GM18951 (cell line): Measurements from ENCODE around the gene RAD52.
"Not testable (repeated sequence)": the region's sequence is repeated elsewhere in the genome, so short reads cannot be mapped to it uniquely, and the experiment has no call there.

ENCODE experiments used
- POLR2A ChIP-seq: IDR thresholded peaks from 4 replicates; pipeline ENCODE4 v1.6.1; 2011; ENCODE audit warnings: mild to moderate bottlenecking; ENCODE audit not compliant: insufficient read length, insufficient read depth; ENCODE audit errors: extremely low read depth
- in situ Hi-C: fragments of 300-500 bp; cut with MboI; formaldehyde crosslinking; loops from one replicate; pipeline ENCODE4 v1.12.0; 2022; ENCODE audit warnings: low sequenced_read_pairs, mixed read lengths, inconsistent platforms; ENCODE audit not compliant: unreplicated experiment

The RAD52 gene

GRCh38 chr12:948238-948637, 1.3 kb downstream of the RAD52 start:
- no peak for TF ChIP-seq POLR2A
- in situ Hi-C loops = no loop called here

GRCh38 chr12:946631-947030, 2.9 kb downstream of the RAD52 start:
- in situ Hi-C loops = no loop called here
- TF ChIP-seq POLR2A = no peak

GRCh38 chr12:946212-946611, 3.3 kb downstream of the RAD52 start:
- in situ Hi-C loops = no loop called here
- TF ChIP-seq POLR2A = no peak

GRCh38 chr12:944211-944610, 5.3 kb downstream of the RAD52 start:
- no peak for TF ChIP-seq POLR2A
- in situ Hi-C loops = no loop called here

- in situ Hi-C loops = no loop called here
Measured at GRCh38 chr12:943051-943450, 6.4 kb downstream of the RAD52 start.

GRCh38 chr12:938810-939209, 10.7 kb downstream of the RAD52 start:
- in situ Hi-C loops = no loop called here
- no peak for TF ChIP-seq POLR2A

More at GRCh38 chr12:943051-943450, 6.4 kb downstream of the RAD52 start:
- TF ChIP-seq POLR2A = no peak

GRCh38 chr12:936377-937345, 12.8 kb downstream of the RAD52 start:
- no peak for TF ChIP-seq POLR2A
- in situ Hi-C loops = no loop called here

GRCh38 chr12:935891-936290, 13.6 kb downstream of the RAD52 start:
- in situ Hi-C loops = not testable (repeated sequence)

GRCh38 chr12:931591-931990, 17.9 kb downstream of the RAD52 start:
- TF ChIP-seq POLR2A = no peak
- in situ Hi-C loops = no loop called here

- no peak for TF ChIP-seq POLR2A
- in situ Hi-C loops = no loop called here
Measured at GRCh38 chr12:931060-931459, 18.4 kb downstream of the RAD52 start.

- in situ Hi-C loops = no loop called here
- no peak for TF ChIP-seq POLR2A
Measured at GRCh38 chr12:926641-927040, 22.9 kb downstream of the RAD52 start.

GRCh38 chr12:922285-922684, 27.2 kb downstream of the RAD52 start:
- in situ Hi-C loops = no loop called here
- no peak for TF ChIP-seq POLR2A

GRCh38 chr12:920676-921075, 28.8 kb downstream of the RAD52 start:
- no peak for TF ChIP-seq POLR2A
- in situ Hi-C loops = no loop called here

- in situ Hi-C loops = no loop called here
- TF ChIP-seq POLR2A = no peak
Measured at GRCh38 chr12:916712-917445, 32.6 kb downstream of the RAD52 start.

GRCh38 chr12:916240-916639, 33.3 kb downstream of the RAD52 start:
- no peak for TF ChIP-seq POLR2A
- in situ Hi-C loops = no loop called here
